Gastrocnemius medialis (tissue), 4 donors: ENCODE measurements around the gene OVAAL.

Source experiments
- CTCF ChIP-seq, 5 experiments: fragments of 450-650 bp in 3 of 5; fragments of 200-600 bp in 2 of 5; sonication (generic) in 2 of 5; IDR thresholded peaks in 4 of 5; conservative IDR thresholded peaks in 1 of 5; 1 replicate in 4 of 5; 2 replicates in 1 of 5; pipeline ENCODE4 v1.5.1; 2016 to 2019; ENCODE audit warnings: antibody characterized with exemption in 5 of 5, mild to moderate bottlenecking in 3 of 5, moderate library complexity in 3 of 5
- POLR2A ChIP-seq, 2 donors: fragments of 450-650 bp; IDR thresholded peaks; one replicate each; pipeline ENCODE4 v1.6.1; 2017; ENCODE audit warnings: antibody characterized with exemption in 2 of 2, mild to moderate bottlenecking in 2 of 2, moderate library complexity in 2 of 2

GRCh38 chr1:180539136-180539535 lies 19.6 kb upstream of the OVAAL start:
- no peak for TF ChIP-seq POLR2A (IDR thresholded peaks at IDR 0.05)
- no peak for TF ChIP-seq CTCF (IDR thresholded peaks at IDR 0.05 in 4 of 5, conservative IDR thresholded peaks at IDR 0.05 in 1 of 5)
